Endometrial microvascular endothelial cells (primary cell): ENCODE measurements around the gene SMIM13. TPM values are rescaled to one million over a fixed set of nuclear protein-coding genes. Genes with fewer than 3 reads are reported as not detected.

Experiments
- in situ Hi-C: cut with HindIII; loops from 2 replicates; pipeline ENCODE4 v1.10.0; 2017; ENCODE audit warnings: low sequenced_read_pairs, low pct_unique_long_range_greater_than_20kb; ENCODE audit errors: inconsistent ontology term
- total RNA-seq: library from RNA; depleted of rRNA; stranded (reverse); fragments of >200 nt; gene quantifications from one replicate; pipeline ENCODE4 v1.2.3, GENCODE V29; 2015; ENCODE audit errors: inconsistent ontology term

The SMIM13 gene
- 13.3 TPM for total RNA-seq

DNA sequence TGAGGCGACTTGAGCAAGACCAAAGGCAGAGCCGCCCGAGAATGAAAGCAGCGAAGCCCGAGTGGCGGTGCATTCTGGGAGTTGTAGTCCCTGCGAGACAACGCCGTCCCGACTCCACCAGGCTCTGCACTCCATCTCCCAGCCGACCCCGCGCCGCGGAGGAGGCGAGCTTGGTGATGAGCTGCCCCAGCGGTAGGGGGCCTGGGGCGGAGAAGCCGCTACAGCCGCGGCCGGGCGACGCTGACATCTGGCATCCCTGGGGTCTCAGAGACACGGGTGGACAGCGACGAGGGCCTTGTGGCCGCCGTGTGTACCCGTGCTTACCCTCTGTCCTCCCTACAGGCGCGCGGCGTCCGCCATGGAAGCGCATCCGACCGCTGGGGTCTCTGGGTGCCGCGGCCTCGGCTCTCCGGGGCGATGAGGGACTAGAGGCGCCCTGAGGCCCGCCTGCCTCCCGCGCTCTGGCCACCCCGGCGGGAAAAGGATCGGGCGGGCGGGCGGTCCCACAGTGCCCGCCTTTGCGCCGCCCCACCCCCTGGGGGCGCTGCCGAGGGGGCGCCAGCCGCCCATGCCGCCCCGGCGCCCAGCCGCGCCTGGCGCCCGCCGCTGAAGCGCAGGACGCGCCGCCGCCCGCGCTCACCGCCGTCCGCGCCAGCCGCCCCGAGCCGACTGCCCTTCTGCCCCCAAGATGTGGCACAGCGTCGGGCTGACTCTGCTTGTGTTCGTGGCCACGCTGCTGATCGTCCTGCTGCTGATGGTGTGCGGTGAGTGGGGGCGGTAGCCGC lies at the start of gene SMIM13:
Gene SMIM13, plus strand, starts transcription at position 209 of the 785 bp plus-strand sequence. Its CDS starts 480 bp downstream, at position 689.
- in situ Hi-C loops: no loop called here

DNA sequence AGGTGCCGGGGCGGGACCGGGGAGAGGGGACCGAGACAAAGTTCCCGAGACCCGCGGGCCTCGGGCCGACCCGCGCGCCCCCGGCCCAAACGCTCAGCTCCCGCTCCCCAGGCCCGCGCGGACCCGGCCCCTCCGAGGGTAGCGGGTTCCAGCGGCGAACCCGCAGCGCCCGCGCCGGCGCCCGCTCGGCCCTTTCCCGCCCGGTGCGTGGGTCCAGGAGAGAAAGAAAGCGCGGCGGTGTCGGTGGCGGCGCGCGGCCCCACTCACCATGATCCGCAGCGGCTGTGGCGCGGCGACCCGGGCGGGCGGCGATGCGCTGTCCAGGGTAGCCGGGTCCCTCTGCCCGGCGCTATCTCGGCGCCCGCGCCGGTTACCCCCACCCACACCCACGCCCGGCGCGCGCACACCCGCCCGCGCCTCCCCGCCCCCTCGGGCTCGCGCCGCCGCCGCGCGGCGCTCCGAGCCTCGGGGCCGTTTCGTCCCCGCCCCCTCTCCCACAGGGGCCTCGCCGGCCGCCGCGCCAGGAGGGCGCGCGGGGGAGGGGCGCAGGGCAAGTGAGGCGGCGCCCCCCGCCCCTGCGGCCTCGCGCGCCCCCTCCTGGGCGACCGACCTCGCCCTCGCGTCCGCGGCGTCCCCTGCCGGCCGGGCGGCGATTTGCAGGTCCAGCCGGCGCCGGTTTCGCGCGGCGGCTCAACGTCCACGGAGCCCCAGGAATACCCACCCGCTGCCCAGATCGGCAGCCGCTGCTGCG lies 49.5 kb upstream of the SMIM13 start, which contains the start of gene ELOVL2:
Gene ELOVL2, minus strand, starts transcription at position 345 of the 751 bp plus-strand sequence. Its CDS starts 75 bp downstream, at position 270.
- in situ Hi-C loops: no loop called here

DNA sequence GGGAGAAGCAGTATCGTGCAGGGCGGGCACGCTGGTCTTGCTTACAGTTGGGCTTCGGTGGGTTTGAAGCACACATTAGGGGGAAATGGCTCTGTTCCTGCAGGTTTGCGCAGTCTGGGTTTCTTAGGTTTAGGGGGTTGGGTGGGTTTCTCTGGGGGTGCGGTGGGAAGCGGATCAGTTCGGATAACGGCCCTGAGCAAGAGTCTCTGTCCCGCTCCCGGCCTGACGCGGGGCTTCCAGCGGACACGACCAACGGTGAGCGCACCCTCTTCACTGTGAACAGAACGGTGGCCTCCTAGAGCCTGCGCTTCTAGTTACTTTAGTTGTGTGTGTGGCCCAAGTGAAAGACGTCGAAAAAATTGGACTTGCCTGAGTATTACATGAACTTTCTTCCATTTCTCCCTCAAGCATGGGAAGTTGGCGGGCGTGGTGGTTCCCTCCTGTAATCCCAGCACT lies 48.9 kb upstream of the SMIM13 start:
- in situ Hi-C loops: no loop called here

DNA sequence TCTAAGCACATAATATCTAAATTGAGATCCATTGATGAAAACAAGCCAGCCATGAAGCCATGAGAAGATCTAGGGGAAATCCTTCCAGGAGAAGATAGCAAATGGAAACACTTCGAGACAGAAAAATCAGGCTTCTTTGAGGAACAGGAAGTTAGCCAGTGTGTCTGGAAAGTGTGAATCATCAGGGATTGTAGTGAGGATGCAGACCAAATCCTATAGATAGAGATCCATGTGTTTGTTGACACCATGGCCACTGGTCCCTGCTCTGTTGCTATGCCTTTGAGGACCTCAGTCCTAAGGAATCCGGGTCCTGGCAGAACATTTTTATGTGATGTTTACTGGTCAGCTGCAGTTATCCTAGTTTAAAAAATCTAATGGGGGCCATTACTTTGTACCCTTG lies 42.9 kb upstream of the SMIM13 start:
- in situ Hi-C loops: no loop called here

DNA sequence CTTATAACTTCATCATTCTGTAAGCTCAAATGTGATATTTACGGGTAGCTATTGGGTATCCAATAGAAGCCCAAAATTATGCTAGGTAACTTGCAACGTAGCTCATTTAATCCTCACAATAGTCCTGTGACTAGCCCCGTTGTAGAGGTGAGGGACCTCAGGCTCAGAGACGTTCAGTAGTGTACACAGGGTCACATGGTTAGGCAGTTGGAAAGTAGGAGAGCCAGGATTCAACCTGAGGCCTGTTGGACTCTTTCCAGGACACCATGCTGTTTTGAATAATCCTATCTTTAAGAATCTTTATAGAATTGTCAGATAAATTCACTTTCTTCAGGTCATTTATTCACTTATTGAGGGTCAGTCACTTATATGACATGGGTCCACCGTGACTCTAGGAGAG lies 40.3 kb upstream of the SMIM13 start:
- in situ Hi-C loops: no loop called here

DNA sequence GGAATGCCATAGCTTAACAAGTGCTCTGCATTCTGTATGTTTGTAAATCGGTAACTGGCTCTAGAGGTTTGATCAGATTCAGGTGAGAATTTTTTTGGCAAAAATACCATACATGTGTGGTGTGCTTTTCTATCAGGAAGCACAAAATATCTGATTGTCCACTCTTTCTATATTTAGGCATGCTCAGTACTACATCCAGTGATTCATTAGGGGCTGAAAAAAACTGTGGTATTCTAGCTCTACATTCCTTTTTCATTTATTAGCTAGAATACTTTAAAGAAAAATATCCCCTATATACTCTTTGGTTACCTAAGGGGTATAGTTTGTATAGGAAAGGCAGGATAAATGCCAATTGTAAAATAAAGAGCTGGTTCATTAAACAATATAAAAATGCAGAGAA lies 38.9 kb upstream of the SMIM13 start:
- in situ Hi-C loops: no loop called here

DNA sequence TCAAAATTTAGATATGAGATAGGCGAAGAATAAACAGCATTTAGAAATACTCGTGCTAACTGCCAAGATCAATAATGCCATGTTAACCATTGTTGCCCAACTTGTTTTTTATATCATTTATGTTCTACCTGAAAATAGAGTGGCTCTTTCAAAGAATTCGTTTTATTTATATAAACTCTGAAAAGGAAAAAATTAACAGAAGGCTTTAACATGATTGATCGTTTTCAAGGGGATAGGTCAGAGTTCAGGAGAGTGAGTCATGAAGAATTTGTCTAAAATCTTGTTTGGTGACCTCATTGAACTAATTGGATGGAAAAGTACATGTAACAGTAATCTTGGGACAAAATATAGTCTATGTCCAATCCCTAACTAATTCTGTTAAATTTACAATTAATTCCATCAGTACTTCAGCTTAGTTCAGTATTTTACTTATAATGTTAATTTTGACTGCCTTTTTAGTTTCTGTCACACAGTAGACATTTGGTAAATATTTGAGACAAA lies 38.5 kb upstream of the SMIM13 start:
- in situ Hi-C loops: no loop called here

DNA sequence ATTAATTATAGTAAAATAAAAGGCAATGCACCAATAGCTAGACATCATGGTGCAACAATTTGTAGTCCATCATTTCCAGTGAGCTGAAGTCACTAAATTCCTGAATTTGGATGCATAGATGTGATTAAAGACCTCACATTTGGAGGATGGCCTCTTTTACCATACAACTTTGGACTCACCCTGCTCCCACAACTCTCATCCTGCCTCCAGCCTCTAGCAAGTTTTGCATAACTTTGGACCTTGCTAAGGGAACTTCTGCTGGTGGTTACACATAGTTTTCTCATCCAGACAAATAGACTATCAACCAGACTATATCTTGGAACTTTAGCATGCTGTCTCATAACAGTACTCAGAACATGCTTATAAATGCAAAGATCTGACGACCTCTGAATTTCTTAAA lies 36.8 kb upstream of the SMIM13 start:
- in situ Hi-C loops: no loop called here

DNA sequence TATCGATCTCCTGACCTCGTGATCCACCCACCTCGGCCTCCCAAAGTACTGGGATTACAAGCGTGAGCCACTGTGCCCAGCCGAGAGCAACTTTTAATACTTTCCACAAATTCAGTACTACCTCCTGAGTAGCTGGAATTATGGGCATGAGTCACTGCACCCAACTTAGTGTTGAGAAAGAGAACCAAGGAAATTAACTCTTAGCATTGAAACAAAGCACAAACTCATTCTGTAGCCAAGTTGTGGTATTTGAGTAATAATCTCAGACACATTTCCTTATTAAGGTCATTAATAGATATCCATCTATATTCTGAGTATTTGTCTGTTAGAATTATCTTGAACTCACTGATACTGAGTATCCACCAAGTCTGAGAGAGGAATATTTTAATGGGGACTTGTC lies 35.2 kb upstream of the SMIM13 start:
- in situ Hi-C loops: no loop called here

DNA sequence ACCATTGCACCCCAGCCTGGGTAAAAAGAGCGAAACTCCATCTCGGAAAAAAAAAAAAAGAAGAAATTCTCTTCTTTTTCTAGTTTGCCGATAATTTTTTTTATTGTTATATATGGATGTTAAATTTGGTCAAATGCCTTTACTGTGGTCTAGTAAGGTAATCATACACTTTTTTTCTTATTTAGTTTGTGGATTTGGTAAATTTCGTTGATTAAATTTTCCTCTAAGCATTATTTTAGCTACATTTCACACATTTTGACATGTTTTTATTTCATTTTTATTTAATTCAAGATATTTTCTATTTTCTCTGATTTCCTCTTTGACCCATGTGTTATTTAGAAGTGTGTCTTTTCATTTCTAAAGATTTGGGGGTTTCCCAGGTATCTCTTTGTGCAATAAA lies 31.6 kb upstream of the SMIM13 start:
- in situ Hi-C loops: no loop called here

DNA sequence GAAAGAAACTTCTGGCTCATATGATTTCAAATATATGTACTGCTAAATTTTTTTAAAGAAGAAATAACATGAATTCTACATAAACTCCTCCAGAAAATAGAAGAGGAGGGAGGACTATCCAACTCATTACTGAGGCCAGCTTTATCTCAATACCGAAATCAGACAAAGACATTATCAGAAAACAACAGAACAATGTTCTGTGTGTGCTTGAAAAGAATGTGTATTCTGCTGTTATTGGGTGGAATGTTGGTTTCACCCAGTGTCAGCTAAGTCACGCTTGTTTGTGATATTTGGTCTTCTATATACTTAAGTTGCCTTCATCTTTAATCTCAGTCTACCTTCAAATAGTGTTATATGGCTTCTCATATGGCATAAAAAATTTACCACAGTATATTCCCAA lies 30.9 kb upstream of the SMIM13 start:
- in situ Hi-C loops: no loop called here

DNA sequence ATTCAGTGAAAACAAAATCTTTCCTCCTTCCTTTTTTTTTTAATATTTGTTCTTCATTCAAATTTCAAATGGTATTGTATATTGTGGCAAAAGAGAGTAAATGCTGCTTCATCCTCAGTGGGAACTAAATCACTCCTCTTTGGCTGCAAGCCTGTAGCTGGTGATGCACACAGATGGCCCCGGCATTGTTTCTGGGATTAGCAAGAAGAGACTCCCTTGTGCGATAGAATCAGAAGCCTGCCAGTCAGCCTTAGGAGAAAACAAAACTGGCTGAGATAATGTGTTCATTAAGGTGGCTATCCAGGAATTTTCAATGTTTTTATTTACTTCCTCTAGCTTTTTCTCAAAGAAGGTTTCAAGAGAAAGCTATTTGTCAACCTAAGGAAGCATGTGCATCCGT lies 28.8 kb upstream of the SMIM13 start:
- in situ Hi-C loops: no loop called here

DNA sequence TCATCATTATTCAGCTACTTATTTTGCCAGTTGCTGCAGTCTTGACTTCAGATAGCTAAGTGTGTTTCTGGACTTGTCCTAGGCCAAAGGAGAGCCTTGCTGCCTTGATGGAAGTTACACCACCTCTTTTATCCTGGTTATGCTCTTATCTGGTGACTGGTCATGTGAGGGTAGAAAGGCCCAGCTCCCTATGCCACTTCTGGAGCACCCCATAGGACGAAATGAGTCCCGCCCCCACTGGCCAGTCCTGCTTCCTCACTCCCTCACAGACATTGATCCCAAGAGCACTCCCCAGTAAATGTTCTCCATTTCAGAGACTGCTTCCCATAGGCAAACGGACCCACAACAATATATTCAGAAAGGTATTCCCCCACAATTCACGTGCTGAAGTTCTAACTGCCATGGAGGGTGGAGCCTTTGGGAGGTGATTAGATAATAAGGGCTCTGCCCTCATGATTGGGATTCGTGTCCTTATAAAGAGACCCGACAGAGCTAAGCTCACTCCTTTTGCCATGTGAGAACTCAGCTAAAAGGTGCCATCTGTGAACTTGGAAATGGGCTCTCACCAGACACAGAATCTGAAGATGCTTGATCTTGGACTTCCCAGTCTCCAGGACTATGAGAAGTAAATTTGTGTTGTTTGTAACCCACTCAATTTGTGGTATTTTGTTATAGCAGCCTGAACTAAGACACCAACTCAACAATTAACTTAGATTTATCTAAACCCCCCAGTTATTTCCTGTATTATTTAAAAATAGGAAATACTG lies 28.0 kb upstream of the SMIM13 start:
- in situ Hi-C loops: no loop called here

DNA sequence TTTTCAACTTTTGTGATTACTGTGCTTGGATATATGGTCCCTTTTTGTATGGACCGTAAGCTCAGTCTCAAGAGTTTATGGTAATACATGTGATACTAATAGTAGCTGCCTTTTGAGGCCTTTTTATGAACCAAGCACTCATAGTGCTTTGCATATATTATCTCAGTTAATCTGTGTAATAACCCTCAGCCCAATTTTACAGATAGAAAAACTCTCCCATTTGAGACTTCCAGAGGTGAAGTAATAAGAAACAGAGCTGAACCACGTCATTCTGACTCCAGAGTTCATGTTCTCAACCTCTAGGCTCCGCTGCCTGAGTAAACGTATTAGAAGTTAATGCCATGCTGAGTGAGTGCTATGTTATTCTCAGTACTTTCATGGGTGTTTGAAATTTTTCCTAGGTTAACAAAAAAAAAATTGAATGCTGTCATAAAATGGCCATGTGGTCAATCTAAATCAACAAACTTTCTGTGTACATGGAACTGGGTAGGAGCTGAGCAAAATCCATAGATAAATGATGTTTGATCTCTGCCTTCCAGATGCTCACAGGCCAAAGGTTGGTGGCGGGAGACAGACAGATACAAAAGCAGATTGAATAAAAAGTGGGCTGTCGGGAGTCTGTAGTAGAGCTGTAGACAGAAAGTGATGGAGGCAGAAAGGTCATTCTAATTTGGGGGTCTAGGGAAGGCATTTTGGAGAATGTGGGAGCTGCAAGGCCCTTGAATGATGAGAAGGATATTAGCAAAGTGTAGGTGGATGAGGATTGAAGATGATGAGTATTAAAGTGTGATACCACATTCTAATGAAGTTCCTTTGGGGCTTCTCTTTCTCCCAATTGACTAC lies 26.9 kb upstream of the SMIM13 start:
- in situ Hi-C loops: no loop called here

DNA sequence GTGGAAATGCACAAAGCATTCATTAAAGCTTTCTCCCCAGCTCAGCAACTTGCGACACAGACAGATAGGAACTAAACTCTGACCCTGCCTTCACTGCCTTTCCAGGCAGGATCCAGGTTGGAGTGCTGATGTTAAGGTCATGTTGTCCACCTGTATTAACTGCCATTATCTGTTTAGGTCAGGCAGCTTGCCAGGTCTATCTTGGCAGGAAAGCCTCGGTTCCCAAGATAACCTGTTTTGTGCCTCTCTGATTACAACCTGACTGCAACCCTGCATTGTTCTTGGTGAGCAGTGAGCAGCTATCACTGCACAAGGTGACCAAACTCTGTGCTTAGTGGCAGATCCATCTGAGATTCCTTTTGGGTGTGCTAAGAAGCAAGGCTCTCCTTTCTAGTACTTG lies 26.3 kb upstream of the SMIM13 start:
- in situ Hi-C loops: no loop called here

DNA sequence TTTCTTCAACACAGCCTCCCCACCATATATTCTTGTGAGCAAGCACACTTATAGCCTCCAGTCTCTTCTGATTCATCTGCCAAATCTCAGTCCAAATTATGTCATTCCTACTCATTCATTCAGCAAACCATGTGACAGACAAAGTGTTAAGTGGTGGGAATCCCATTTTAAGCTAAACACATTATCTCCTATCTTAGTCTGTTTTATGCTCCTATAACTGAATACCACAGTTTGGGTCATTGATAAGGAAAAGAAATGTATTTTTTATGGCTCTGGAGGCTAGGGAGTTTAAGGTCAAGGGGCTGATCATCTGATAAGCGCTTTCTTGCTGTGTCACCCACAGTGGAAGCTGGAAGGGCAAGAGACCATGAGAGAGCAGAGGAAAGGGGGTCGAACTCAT lies 23.9 kb upstream of the SMIM13 start:
- in situ Hi-C loops: no loop called here

DNA sequence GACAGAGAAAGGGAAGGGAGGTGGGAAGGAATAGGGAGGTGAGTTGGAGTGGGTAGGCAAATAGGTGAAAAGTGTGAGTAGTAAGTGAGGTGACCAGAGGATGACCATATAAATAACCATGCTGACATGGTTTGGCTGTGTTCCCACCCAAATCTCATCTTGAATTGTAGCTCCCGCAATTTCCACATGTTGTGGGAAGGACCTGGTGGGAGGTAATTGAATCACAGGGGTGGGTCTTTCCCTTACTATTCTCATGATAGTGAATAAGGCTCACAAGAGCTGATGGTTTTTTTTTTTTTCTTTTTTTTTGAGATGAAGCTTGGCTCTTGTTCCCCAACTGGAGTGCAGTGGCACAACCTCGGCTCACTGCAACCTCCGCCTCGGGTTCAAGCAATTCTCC lies 21.5 kb upstream of the SMIM13 start:
- in situ Hi-C loops: no loop called here

DNA sequence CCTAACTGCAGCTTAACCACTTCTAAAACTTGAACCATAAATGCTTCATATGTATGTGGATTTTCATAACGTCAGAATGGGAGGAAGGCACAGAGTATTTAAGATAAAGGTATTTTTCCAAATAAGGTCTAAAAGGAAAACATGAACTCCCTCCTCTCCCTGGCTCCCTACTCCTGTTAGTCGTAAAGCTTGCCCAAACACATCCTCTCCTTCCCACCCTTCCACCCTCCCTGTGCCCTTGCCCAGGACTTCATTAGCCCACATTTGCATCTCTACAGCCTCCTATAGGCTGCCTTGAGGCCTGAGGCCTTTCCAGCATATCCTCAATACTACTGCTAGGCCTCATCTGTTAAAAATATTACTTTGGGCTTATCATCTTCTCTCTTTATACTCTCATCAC lies 17.1 kb upstream of the SMIM13 start:
- in situ Hi-C loops: no loop called here
